Adrenal gland (tissue), 12 donors: Measurements from ENCODE around the gene TCL1B. TPM values are rescaled to one million over a fixed set of nuclear protein-coding genes. Genes with fewer than 3 reads are reported as not detected.

Source experiments
- DNase-seq, 7 donors: peaks; one replicate each; pipeline ENCODE4 v3.0.0-alpha.2; 2019 to 2020
- H3K27ac ChIP-seq, 5 donors: fragments of 200-600 bp; sonication (generic) in 4 of 5; 1 replicate in 3 of 5; 2 replicates in 2 of 5; pipeline versions ENCODE4 v1.5.1 to v1.8.0; 2016 to 2020; ENCODE audit warnings: mild to moderate bottlenecking in 1 of 5
- H3K27me3 ChIP-seq: fragments of 200-600 bp; 2 replicates; pipeline ENCODE4 v1.8.0; 2021
- H3K36me3 ChIP-seq, 2 donors: fragments of 200-600 bp; replicated peaks in 1 of 2; 1 replicate in 1 of 2; 2 replicates in 1 of 2; pipeline versions ENCODE4 v1.5.1 to v1.8.0; 2018 to 2022
- H3K4me1 ChIP-seq, 2 donors: fragments of 200-600 bp; replicated peaks in 1 of 2; 1 replicate in 1 of 2; 2 replicates in 1 of 2; pipeline versions ENCODE4 v1.5.1 to v1.8.0; 2018 to 2021
- H3K4me3 ChIP-seq, 4 donors: fragments of 200-600 bp; sonication (generic) in 3 of 4; one replicate each; pipeline ENCODE4 v1.5.1; 2016 to 2018
- H3K9me3 ChIP-seq, 3 donors: fragments of 200-600 bp; sonication (generic) in 1 of 3; replicated peaks in 1 of 3; 1 replicate in 2 of 3; 2 replicates in 1 of 3; pipeline versions ENCODE4 v1.5.1 to v1.8.0; 2016 to 2021
- POLR2A ChIP-seq, 2 donors: fragments of 450-650 bp; IDR thresholded peaks; one replicate each; pipeline ENCODE4 v1.6.1; 2017; ENCODE audit warnings: antibody characterized with exemption in 2 of 2, mild to moderate bottlenecking in 2 of 2, moderate library complexity in 1 of 2
- WGBS, 4 donors: extraction: QIAGEN DNeasy Blood & Tissue Kit in 2 of 4; methylation state at CpG; one replicate each; pipeline versions ENCODE4 v1.1.5 to v1.1.7; 2013 to 2017; 5-methylcytosine and 5-hydroxymethylcytosine counted together
- intact Hi-C, 2 donors: fragments of 100-400 bp; cut with DNase I; formaldehyde crosslinking; loops; one replicate each; pipeline versions ENCODE4 v1.14.1 to v1.15.0; 2022 to 2023
- polyA plus RNA-seq, 3 donors: library from polyadenylated mRNA; stranded (reverse); fragments of 200-250 nt in 2 of 3; fragments of 350-450 nt in 1 of 3; fragmentation: Illumina TruSeq in 1 of 3; extraction: RNeasy Lipid Tissue Mini Kit (QIAGEN cat#74804) in 1 of 3; gene quantifications; one replicate each; pipeline ENCODE4 v1.2.3, GENCODE V29; 2013 to 2014
- small RNA-seq, 2 donors: library from RNA; depleted of rRNA; stranded (forward); fragments of <200 nt; gene quantifications; one replicate each; pipeline ENCODE3, GENCODE V24; 2016
- total RNA-seq, 9 donors: library from RNA; depleted of rRNA in 4 of 9; stranded (reverse); fragments of >200 nt in 4 of 9; fragments of 120-200 nt in 1 of 9; fragmentation: NEBNext Ultra II Directional in 1 of 9; extraction: Animal tissue kit (Norgen Biotek cat#: 25700) in 1 of 9; gene quantifications; one replicate each; pipeline versions ENCODE4 v1.1.0 to v1.2.4, GENCODE V29; 2013 to 2023
- TF ChIP-seq, protein P1 (sequence below), 6 experiments: fragments of 450-650 bp in 4 of 6; fragments of 200-600 bp in 2 of 6; sonication (generic) in 1 of 6; IDR thresholded peaks; 1 replicate in 5 of 6; 2 replicates in 1 of 6; pipeline versions ENCODE4 v1.5.1 to v1.8.0; 2016 to 2021; ENCODE audit warnings: antibody characterized with exemption in 6 of 6, mild to moderate bottlenecking in 2 of 6, moderate library complexity in 1 of 6
- donor health status: healthy with polysubstance abuse.
- donor health status: Bipolar disorder and iron deficiency.
- donor health status: DM: yes; HTN: yes; CAD: no.
- donor health status: DM: no; HTN: no; CAD: no.
- donor health status: DM: no; HTN: no; CAD: no.
- donor health status: DM: yes; HTN: yes; CAD: no.

TCL1B gene
- total and polyA plus RNA-seq, 12 donors, result 0.06 to 0.13 TPM; not detected in 10

DNA sequence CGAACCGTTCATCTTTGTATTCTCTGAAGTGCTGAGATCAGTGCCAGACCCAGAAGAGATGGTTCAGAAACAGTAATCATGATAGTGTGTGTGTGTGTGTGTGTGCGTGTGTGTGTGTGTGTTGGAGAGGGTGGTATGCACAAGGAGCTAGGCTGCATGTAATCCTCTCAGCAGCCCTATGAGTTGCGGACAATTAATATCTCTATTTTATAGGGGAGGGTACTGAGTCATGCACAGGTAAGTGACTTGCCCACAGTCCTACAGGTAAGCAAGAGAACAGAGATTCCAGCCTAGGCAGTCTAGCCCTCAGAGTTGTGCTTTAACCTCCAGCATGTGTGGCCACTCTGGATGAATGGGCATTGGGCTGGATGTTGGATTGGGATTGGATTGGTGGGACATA, 55.6 kb downstream of the TCL1B start:
- WGBS, 4 donors, result 84 to 88% (median 85%) methylated on average over 4 of the region's 4 CpGs
- TF ChIP-seq POLR2A (IDR thresholded peaks at IDR 0.05), result no peak
- TF ChIP-seq, protein P1, sequence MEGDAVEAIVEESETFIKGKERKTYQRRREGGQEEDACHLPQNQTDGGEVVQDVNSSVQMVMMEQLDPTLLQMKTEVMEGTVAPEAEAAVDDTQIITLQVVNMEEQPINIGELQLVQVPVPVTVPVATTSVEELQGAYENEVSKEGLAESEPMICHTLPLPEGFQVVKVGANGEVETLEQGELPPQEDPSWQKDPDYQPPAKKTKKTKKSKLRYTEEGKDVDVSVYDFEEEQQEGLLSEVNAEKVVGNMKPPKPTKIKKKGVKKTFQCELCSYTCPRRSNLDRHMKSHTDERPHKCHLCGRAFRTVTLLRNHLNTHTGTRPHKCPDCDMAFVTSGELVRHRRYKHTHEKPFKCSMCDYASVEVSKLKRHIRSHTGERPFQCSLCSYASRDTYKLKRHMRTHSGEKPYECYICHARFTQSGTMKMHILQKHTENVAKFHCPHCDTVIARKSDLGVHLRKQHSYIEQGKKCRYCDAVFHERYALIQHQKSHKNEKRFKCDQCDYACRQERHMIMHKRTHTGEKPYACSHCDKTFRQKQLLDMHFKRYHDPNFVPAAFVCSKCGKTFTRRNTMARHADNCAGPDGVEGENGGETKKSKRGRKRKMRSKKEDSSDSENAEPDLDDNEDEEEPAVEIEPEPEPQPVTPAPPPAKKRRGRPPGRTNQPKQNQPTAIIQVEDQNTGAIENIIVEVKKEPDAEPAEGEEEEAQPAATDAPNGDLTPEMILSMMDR (IDR thresholded peaks at IDR 0.05), result no peak
- DNase-seq, result no peak
- Histone ChIP-seq H3K36me3 (no peaks in the 10 kb centered on the region), H3K4me3 (no peak overlapping the region), H3K9me3 (no peaks in the 10 kb centered on the region), H3K27ac (no peak overlapping the region), H3K4me1 (no peaks in the 10 kb centered on the region), H3K27me3 (no peaks in the 10 kb centered on the region)
- intact Hi-C loops, result no loop called here

Small RNAs within 50 kb of the gene (small RNA-seq; reads per million reads assigned to genes)
- 0 reads per million in 2 donors for gene RF02193

Other genes with a start within 250 kb of the TCL1B start
- 10 to 100 TPM in 8 of 9 donors, 1 to 10 TPM in 1; 1.8 to 24.8 (median 12.9) TPM for gene SYNE3, start 169.8 kb upstream of the TCL1B start, total RNA-seq
- gene SYNE3, start 169.8 kb upstream of the TCL1B start, polyA plus RNA-seq, result 1 to 10 TPM; 2.5 to 6.2 (median 4.4) TPM
- gene GLRX5, start 151.4 kb upstream of the TCL1B start, total RNA-seq, result 100 to 1,000 TPM in 1 of 9 donors, 10 to 100 TPM in 8; 45.3 to 128 (median 79.5) TPM
- gene GLRX5, start 151.4 kb upstream of the TCL1B start, polyA plus RNA-seq, result 100 to 1,000 TPM in 1 of 3 donors, 10 to 100 TPM in 2; 32.7 to 134 (median 57.6) TPM
- gene TCL1A, start 27.7 kb downstream of the TCL1B start, total RNA-seq, result under 1 TPM in 2 of 9 donors, not detected in 7; 0.22 to 0.33 TPM
- not detected for gene TCL1A, start 27.7 kb downstream of the TCL1B start, polyA plus RNA-seq
- under 1 TPM in 1 of 9 donors, not detected in 8; 0.06 TPM for gene TUNAR, start 190.4 kb downstream of the TCL1B start, total RNA-seq
- not detected for gene TUNAR, start 190.4 kb downstream of the TCL1B start, polyA plus RNA-seq